ENCODE data around the gene DISC1.
"Not testable (repeated sequence)": the region's sequence is repeated elsewhere in the genome, so short reads cannot be mapped to it uniquely, and the experiment has no call there.

Gene DISC1

DNA sequence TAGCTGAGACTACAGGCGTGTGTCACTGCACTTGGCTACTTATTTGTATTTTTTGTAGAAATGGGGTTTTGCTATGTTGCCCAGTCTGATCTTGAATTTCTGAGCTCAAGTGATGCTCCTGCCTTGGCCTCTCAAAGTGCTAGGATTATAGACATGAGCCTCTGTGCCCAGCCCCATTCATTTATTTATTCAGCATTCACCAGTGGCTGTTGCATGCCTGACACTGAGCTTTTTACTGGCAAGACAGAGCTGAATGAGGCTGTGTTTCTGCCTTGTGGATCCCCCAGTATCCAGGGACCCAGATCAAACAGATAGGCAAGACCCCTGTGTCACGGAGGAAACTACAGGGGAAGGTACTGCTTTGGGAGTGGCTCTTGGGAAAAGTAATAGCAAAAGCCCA, 109.4 kb downstream of the DISC1 start:
- DNase-seq = no peak

- no peak for DNase-seq
These were observed 109.9 kb downstream of the DISC1 start for GRCh38 chr1:231736464-231736863.

DNA sequence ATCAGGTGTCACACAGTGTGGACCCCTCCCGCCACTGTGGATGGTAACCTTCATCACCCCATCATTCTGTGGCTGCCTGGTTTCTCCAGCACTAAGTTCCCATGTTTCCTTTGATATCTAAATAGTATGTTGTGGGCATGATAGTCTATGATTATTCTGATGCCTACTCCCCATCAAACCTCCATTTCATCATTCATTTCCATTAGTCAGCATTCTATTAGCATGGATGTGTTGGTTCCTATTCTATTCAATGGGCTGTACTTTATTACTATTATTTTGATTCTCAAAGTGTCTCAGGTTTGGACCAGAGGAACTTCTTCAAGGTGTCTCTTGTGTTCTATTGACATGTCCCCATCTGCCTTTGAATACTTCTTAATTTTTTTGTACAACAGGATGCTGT, 112.0 kb downstream of the DISC1 start:
- no peak for DNase-seq

- DNase-seq = no peak
These were observed 117.4 kb downstream of the DISC1 start for GRCh38 chr1:231743966-231744365.

- peak; percentile 26 for DNase-seq
These were observed 122.3 kb downstream of the DISC1 start for GRCh38 chr1:231748760-231749415.

DNA sequence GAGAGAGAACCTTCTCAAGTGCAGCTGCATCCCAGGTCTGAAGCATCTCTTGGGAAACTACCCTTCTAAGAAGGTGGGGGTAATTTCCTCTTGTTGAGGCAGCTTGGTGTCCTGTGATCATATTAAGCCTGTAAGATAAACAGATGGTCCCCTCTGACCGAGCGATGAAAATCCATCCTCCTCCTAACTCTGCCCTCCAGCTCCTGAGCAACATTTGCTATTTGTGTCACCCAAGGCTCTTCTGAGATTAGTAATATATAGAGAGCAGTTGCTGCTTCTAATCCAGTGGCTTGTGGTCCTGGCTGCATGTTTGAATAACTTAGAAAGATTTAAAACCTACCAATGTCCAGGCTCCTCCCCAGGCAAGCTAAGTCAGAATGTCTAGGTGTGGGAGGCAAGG, 123.7 kb downstream of the DISC1 start:
- no peak for DNase-seq

DNA sequence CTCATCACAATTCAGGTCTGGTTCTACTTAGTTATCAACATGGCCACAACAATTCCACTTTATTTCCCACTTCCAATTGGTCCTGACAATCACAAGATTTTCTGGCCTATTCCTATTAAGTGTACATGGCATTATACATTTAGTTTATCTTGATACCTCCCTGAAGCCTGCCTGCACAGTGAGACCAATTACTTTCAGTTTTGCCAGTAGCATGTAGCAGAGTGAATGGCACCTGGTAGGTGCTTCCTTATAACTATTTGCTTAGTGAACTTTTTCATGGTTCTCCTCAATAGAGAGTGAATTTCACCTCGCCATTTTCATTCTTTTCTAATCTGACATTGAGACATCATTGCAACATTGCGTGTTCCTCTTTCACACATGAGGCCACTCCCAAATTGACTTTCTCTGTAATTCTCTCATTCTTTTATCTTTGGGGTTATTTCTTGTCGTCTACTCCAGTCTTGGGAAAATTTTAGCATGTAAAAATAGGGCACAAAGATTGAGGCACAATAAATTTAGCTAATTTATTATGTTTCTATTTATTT, 124.3 kb downstream of the DISC1 start:
- no peak for DNase-seq

DNA sequence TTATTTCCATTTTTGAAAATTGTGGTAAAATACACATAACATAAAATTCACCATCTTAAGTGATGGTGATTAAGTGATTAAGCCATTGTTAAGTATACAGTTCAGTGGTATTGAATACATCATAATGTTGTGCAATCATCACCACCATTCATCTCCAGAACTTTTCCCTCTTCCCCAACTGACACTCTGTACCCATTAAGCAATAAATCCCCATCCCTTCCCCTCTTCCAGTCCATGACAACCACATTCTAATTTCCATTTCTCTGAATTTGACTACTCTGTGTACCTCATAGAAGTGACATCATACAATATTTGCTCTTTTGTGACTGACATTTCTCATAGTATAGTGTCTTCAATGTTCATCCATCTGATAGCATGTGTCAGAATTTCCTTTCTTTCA, 124.8 kb downstream of the DISC1 start:
- DNase-seq = no peak

DNA sequence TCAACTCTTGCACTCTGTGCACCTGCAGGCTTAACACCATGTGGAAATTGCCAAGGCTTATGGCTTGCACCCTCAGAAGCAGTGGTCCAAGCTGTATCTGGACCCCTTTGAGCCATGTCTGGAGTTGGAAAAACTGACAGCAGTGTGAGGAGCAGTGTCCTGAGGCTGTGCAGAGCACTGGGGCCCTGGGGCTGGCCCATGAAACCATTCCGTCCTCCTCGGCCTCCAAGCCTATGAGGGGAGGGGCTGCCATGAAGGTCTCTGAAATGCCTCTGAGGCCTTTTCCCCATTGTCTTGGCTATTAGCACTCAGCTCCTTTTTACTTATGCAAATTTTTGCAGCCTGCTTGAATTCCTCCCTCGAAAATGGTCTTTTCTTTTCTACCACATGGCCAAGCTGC, 126.7 kb downstream of the DISC1 start:
- DNase-seq = no peak

DNA sequence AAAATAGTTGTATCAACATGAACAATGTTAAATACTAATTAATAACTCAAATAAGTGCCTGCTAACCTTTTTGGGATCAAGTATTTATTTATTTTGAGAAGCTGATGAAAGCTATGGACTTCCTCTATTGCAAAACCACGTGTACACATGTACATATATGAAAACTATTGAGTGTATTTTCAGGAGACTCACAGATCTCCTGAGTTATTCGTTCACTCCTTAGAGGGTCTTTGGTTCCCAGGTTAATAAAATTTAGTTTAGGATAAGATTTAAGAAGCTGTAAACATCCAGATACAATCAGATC, 130.5 kb downstream of the DISC1 start:
- DNase-seq = no peak

DNA sequence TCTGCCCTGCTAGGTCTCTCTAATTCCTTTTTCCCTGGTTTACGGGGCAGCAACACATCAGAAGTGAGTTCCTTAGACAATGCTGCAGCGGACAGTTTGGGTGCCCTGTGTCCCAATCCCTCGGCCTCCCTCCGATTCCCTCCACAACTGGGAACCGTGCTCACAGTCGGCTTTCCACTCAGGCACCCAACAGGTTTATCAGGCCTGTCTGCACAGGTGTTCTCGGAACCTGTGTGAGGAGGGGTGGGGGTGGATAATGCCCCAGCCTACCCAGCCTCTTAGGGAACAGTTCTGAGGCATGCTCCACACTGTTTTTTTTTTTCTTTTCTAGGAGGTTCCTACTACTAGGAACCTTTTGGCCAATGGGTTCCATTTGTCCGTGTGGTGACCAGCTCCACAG, 131.2 kb downstream of the DISC1 start:
- no peak for DNase-seq

- DNase-seq = no peak
These were observed 134.7 kb downstream of the DISC1 start for GRCh38 chr1:231761252-231761651.

DNA sequence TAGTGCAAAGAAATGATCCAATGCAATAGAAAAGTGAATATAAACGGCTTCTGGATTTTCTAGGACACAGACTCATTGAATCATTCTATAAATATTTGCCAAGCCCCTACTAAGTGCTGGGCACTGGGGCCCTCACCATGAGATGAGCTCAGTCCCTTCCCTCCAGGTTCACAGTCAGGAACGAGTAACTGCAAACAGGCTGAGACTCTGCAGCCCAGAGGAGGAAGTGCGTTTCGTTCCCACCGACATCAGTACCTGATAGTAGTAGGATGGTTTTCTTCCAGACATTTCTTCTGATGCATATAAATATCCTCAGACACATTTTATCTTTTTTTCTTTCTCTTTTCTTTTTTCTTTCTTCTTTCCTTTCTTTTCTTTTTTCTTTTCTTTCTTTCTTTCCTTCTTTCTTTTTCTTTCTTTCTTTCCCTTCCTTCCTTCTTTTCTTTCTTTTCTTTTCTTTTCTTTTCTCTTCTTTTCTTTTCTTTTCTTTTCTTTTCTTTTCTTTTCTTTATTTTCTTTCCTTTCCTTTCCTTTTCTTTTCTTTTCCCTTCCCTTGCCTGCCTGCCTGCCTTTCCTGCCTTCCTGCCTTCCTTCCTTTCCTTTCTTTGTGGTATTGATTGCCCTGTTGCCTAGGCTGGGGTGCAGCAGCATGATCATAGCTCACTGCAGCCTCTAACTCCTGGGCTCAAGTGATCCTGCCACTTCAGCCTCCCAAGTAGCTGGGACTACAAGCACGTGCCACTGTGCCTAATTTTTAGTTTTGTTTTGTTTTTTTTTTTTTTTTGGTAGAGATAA, 135.4 kb downstream of the DISC1 start:
- no peak for DNase-seq

DNA sequence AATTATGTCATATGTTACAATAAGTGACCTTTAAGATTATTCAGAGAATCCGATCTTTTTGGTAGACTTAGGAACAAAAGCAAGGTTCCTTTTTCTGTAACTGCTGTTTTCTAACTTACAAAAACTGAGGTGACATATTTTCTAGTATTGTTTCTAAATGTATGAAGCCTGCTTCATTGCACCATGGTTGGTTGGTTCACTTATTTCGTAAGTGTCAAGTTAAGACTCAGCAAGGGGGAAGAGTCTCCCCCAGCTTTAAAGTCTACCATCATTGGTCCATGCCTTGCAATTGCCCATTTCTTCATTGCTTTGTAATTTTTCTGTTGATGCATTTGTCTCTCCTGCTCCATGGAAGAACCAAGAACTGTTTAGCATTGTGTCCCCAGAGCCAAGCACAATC, 136.9 kb downstream of the DISC1 start:
- DNase-seq = no peak

- DNase-seq = not testable (repeated sequence)
These were observed 139.2 kb downstream of the DISC1 start for GRCh38 chr1:231765825-231766224.

DNA sequence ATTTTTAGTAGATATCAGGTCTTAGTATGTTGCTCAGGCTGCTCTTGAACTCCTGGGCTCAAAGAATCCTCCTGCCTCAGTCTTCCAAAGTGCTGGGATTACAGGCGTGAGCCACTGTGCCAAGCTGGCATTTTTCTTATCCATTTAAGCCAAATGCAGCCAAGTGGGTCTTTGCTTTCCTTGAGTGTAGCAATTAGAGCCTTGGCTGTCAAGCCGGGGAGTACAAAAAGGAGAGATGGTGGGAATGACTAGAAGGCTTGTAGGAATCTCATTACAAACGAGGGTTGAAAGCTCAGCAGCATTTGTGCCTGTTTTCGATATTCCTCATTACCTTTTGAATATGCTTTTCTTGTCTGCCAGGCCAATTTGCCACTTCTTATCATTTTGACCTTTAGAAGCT, 140.9 kb downstream of the DISC1 start:
- DNase-seq = no peak

DNA sequence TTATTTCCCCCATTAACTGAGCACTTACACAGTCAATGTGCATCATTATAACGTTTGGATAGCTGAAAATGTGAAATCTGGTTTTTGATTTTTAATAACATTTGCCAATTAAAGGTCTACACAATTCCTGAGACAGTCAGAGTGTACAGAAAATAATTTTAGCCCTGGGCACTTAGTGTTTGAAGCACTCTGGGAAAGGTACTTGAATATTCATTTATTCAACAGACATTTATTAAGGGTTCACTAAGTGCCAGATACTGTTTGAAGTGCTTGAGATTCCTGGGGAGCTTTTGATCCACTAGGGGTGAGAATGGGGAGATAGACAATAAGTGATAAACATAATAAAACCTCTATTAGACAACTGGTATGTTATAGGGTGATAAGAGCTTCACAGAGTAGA, 141.8 kb downstream of the DISC1 start:
- DNase-seq = no peak

- no peak for DNase-seq
These were observed 144.1 kb downstream of the DISC1 start for GRCh38 chr1:231770506-231771175.

- DNase-seq = no peak
These were observed 148.2 kb downstream of the DISC1 start for GRCh38 chr1:231774719-231775335.

DNA sequence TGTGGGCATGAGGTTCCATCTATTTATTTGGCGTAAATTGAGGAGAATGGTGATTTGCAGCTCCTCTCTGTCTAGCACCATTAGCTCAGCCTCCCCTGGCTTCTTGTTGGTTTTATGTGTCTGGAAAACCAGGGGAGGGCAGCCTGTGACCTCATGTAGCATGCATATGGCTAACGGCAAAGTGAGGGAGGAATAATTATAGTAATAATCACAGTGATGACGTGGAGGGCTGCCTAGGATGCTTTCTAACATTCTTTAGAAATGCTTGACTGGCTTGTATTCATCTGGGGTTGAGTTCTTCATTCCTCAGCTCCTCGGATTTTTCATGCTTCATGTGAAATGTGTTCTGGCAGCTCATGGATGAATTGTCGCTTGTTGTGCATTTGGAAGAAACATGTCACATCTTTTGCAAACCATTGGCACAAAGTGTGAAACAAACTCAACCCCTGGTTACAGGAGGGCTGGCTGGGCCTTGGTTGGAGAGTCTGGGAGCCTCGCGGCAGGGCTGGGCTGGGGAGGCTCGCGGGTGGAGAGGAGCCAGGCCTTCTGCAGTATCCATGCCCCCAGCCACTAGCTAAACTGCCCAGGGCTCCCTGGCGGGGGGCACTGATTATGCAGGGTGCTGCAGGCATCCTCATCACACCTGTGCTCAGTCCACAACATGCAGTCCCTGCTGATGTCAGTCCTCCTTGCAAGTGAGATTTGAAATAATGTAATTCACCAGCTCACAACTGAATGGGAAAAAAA, 149.6 kb downstream of the DISC1 start:
- no peak for DNase-seq

DNA sequence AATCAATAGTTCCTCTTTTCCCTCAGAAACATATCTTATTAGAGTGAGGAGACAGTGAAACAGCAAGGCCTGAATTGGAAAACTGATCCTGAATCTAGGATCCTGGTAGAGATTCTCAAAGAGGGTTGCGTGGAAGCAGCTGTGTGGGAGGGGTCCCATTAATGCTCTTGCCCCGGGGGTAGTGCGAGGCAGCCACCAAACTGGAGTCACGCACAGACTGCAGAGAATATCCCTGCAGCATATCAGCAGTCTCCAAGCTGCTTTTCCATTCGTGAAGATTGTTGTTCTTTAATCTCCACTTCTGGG, 150.1 kb downstream of the DISC1 start:
- no peak for DNase-seq

GRCh38 chr1:231778009-231778719, 151.6 kb downstream of the DISC1 start:
- peak; percentile 43 for DNase-seq
